ENCODE results near the gene SLC35G4.

Gene SLC35G4

GRCh38 chr18:11657152-11657551, 47.8 kb downstream of the SLC35G4 start:
- Histone ChIP-seq H3K4me1 (peaks cover 0 to 7% (median 2%) of the 10 kb centered on the region in 4 donors), H3K27ac (no peak overlapping the region), H3K36me3 (no peaks in the 10 kb centered on the region), H3K27me3 (peaks cover 0 to 5% of the 10 kb centered on the region in 2 donors), H3K4me3 (no peak overlapping the region), H3K9me3 (no peaks in the 10 kb centered on the region)
- TF ChIP-seq CTCF (IDR thresholded peaks at IDR 0.05) = no peak
- intact Hi-C loops (cut with DNase I; ENCODE audit: low total_unique reads) = no loop called here
- DNase-seq = no peak

- Histone ChIP-seq H3K27me3 (peaks cover 0 to 5% of the 10 kb centered on the region in 2 donors), H3K9me3 (no peaks in the 10 kb centered on the region), H3K4me1 (peaks cover 0 to 7% (median 2%) of the 10 kb centered on the region in 4 donors), H3K4me3 (no peak overlapping the region), H3K36me3 (no peaks in the 10 kb centered on the region), H3K27ac (no peak overlapping the region)
- intact Hi-C loops (cut with DNase I; ENCODE audit: low total_unique reads) = no loop called here
- no peak for TF ChIP-seq CTCF (IDR thresholded peaks at IDR 0.05)
- DNase-seq = no peak
Measured at GRCh38 chr18:11657554-11657953, 48.2 kb downstream of the SLC35G4 start.

- no peaks in the 10 kb centered on the region for H3K9me3 ChIP-seq
- peaks cover 0 to 5% of the 10 kb centered on the region in 2 donors for H3K27me3 ChIP-seq
- H3K4me1 ChIP-seq = peaks cover 0 to 7% (median 2%) of the 10 kb centered on the region in 4 donors
- H3K4me3 ChIP-seq = no peak overlapping the region
- no peak overlapping the region for H3K27ac ChIP-seq
- intact Hi-C loops (cut with DNase I; ENCODE audit: low total_unique reads) = no loop called here
- TF ChIP-seq CTCF (IDR thresholded peaks at IDR 0.05) = no peak
- no peaks in the 10 kb centered on the region for H3K36me3 ChIP-seq
- DNase-seq = no peak
Measured at GRCh38 chr18:11658019-11658418, 48.6 kb downstream of the SLC35G4 start.

- Histone ChIP-seq H3K27ac (no peak overlapping the region), H3K27me3 (peaks cover 0 to 8% of the 10 kb centered on the region in 2 donors), H3K4me3 (no peak overlapping the region), H3K4me1 (peaks cover 0 to 7% (median 2%) of the 10 kb centered on the region in 4 donors), H3K36me3 (no peaks in the 10 kb centered on the region), H3K9me3 (no peaks in the 10 kb centered on the region)
- no peak for DNase-seq
- intact Hi-C loops (cut with DNase I; ENCODE audit: low total_unique reads) = no loop called here
- TF ChIP-seq CTCF (IDR thresholded peaks at IDR 0.05) = no peak
Measured at GRCh38 chr18:11658989-11659388, 49.6 kb downstream of the SLC35G4 start.

Data from tibial artery (tissue), 4 donors.